Stimulated activated CD4-positive, alpha-beta T cell treated with anti-CD3 and anti-CD28 coated beads, Interleukin-2, amount 100 ng/mL, for 24 hours (primary cell): Measurements from ENCODE around the gene CKAP2.
"Not testable (repeated sequence)": the region's sequence is repeated elsewhere in the genome, so short reads cannot be mapped to it uniquely, and the experiment has no call there.

Source experiments
- DNase-seq, 2 donors: peaks; one replicate each; pipeline ENCODE4 v3.0.0-alpha.2; 2020

Gene CKAP2, protein sequence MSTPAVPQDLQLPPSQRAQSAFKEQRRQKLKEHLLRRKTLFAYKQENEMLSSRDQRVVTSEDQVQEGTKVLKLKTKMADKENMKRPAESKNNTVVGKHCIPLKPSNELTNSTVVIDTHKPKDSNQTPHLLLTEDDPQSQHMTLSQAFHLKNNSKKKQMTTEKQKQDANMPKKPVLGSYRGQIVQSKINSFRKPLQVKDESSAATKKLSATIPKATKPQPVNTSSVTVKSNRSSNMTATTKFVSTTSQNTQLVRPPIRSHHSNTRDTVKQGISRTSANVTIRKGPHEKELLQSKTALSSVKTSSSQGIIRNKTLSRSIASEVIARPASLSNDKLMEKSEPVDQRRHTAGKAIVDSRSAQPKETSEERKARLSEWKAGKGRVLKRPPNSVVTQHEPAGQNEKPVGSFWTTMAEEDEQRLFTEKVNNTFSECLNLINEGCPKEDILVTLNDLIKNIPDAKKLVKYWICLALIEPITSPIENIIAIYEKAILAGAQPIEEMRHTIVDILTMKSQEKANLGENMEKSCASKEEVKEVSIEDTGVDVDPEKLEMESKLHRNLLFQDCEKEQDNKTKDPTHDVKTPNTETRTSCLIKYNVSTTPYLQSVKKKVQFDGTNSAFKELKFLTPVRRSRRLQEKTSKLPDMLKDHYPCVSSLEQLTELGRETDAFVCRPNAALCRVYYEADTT

DNA sequence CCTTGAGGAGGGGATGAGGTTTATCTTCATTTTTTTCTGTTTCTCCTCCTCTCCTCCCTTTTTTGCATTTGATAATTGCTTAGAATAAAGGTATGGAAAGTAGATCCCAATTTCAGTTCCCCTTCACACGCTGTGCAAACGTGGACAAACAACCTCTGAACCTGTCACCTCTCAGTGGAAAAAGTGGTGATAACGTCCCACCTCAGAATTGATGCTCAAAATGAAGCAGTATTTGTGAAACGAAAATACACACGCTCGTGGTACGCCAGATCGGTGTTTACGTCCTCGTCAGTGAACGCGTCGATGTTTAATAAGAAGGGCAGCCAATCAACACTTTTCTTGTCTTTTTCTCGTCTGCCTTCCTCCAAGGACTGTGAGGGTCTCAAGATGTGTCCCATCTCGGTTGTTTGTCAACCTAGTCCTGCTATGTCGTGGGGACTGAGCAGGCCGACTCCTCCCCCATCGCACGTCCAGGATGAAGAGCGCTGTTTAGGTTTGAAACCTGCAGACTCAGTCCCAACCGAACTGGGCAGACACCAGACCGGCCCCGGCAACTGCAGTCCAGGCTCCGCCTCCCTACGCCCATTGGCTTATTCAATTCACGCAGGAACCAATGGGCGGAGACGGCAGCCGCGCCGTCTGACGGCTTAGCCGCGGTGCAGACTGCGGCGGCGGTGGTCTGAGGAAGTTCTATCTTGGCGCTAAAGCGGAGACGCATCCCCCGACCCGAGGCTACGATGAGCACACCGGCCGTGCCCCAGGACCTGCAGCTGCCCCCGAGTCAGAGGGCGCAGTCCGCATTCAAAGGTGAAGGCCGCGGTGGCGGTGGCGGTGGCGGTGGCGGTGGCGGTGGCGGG lies at the start of gene CKAP2:
CKAP2 (plus strand) TSS at position 659 of the 857 bp plus-strand sequence; CDS start at position 738, 79 bp downstream.
- peak; percentile 94 for DNase-seq

DNA sequence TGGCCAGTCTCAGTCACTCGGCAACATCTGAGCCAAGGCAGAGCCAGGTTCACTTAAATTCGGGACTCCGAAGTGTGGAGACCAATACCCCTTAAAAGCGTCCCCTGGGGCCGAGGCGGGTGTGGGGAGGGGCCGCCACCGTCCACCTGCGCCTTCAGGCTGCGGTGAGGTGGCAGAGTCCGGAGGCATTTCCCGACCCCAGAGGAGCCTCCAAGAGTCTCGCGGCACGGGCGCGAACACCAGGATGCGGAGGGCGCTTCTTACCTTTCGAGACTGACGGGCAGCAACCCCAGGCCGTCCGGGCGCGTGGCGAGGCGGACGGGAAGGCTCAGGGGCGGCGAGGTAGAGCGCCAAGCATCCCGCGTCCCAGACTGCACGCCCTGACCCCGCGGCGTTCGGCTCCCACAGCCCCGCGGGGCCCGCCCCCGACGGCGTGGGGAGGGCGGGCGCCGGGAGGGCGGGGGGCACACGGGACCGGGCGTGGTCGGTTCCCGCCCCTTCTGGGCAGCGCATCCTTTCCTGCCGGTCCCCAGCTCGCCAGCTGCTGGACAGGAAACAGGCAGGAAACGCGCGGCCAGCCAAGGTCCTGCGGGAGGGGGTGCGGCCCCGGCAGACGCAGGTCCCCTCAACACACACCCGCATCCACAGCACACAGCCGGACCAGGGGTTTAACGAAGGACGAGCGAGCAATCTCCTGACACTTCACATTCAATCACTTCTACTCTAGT lies 49.3 kb upstream of the CKAP2 start, which contains the start of gene THSD1:
THSD1 (minus strand) TSS at position 406 of the 728 bp plus-strand sequence. CDS start 3,572 bp downstream, outside the sequence.
- DNase-seq: peak in 1 of 2 donors; percentile 24

DNA sequence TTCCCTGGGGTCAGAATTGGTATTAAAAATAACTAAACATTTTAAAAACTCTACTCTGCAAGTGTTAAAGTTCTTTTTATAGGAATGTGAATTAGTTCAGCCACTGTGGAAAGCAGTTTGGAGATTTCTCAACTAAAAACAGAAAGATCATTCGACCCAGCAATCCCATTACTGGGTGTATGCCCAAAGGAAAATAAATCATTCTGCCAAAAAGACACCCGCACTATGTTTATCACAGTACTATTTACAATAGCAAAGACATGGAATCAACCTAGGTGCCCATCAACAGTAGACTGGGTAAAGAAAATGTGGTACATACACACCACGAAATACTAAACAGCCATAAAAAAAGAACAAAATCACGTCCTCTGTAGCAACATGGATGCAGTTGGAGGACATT lies 48.6 kb upstream of the CKAP2 start:
- DNase-seq: no peak

DNA sequence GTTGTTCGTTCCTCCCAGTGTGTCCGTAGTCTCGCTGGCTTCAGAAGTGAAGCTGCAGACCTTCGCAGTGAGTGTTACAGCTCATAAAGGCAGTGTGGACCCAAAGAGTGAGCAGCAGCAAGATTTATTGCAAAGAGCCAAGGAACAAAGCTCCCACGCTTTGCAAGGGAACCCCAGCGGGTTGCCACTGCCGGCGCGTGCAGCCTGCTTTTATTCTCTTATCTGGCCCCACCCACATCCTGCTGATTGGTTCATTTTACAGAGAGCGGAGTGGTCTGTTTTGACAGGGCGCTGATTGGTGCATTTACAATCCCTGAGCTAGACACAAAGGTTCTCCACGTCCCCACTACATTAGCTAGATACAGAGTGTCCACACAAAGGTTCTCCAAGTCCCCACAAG lies 47.8 kb upstream of the CKAP2 start:
- DNase-seq: not testable (repeated sequence)

DNA sequence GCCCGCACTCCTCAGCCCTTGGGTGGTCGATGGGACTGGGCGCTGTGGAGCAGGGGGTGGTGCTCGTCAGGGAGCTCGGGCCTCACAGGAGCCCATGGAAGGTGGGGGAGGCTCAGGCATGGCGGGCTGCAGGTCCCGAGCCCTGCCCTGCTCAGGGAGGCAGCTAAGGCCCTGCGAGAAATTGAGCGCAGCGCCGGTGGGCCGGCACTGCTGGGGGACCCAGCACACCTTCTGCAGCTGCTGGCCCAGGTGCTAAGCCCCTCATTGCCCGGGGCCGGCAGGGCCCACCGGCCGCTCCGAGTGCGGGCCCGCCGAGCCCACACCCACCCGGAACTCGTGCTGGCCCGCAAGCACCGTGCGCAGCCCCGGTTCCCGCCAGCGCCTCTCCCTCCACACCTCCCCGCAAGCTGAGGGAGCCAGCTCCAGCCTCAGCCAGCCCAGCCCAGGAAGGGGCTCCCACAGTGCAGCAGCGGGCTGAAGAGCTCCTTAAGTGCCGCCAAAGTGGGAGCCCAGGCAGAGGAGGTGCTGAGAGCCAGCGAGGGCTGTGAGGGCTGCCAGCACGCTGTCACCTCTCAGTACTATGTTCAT lies 47.1 kb upstream of the CKAP2 start:
- not testable (repeated sequence) for DNase-seq

DNA sequence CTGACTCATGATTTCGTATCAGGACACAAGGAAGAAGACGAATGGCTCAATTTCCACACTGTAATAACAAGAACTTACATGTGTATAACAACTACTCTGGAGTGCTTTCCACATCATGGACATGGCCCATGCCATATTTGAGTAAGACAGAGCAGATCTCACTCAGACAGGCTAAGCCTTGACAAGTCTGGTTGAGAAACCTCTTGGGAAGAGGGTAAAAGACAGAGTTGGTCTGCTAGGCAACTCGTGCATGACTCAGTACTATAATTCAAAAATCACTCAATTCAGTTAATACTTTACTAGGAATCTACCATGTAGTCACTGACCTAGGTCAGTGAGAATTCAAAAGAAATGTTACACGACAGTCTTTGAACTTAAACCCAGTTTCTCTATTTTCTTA lies 43.6 kb upstream of the CKAP2 start:
- DNase-seq: no peak

DNA sequence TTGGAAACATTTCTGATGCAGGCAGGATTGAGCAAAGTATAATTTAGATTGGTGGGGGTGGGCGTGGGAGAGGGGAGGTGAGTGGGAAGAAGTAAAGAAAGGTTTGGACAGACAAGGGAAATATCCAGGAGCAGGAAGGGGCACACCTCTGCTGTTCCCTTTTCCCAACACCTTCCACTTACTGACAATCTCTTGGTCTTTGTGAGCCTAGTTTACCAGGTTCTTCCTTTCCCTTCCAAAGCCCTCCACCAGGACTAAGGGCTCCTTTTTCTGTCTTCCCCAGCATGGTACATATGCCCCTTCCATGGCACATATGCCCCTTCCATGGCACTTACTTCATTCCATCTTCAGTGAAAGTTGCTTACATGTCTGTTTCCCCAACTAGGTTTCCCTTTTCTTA lies 43.1 kb upstream of the CKAP2 start:
- DNase-seq: no peak

DNA sequence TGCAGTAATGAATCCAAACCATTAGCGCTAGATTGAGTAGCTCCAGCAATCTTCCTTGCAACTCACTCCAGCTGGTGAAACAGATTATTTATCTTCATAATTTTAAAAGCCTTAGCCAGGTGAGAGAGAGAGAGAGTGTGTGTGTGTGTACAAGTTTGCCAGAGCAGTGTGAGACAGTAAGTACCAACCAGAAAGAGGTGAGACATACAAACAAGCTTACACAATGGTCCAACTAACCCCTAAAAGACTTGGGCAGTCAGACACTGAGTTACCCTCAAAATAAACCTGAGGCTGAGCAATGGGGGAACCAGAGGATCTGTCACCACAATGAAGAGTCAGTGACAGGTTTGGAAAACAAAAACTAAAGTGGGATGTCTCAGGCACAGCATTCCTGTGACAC lies 41.2 kb upstream of the CKAP2 start:
- DNase-seq: no peak

DNA sequence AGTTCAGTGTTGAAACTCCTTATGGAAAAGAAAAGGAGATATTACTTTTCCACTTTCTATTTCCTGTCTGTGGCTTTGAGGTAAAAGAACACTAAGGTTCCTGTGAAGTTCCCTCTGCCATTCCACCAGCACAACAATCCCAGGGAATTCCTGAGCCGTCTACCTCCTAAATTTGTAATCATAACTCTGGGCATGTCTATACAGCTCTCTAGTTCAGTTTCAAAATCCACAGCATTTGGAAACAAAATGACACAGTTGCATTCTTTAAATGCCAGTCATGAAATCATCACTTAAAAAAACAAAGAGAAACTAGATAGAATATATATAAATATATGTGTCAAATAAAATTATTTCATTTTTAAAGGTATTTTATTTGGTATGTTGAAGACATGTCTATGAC lies 40.3 kb upstream of the CKAP2 start:
- no peak for DNase-seq

DNA sequence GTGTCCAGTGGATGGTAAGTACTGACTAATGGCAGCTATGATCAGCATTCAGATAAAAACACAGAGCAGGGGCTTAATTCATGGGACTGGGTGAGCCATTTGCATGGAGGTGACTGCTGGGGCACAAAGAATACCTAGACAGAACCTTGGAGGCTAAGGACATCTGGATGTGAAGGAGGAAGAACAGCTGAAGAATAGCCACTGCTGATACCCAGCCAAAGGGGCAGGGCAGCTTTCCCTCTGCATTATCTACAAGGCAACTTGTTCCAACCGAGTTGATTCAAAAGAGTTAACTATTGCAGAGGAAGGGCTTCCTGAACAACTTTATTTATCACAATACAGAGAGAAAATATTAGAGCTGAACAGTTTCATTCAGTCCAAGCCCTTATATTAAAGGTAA lies 36.2 kb upstream of the CKAP2 start:
- no peak for DNase-seq

DNA sequence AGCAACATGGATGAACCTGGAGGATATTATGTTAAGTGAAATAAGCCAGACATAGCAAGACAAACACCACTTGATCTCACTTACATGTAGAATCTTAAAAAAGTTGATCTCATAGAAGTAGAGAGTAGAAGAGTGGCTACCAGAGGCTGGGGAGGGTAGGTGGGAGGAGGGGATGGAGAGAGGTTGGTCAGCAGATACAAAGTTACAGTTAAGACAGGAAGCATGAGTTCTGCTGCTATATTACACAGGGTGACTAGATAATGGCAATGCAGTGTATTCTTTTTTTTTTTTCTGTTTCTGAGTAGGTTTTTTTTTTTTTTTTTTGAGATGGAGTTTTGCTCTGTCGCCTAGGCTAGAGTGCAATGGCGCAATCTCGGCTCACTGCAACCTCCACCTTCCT lies 34.1 kb upstream of the CKAP2 start:
- no peak for DNase-seq

DNA sequence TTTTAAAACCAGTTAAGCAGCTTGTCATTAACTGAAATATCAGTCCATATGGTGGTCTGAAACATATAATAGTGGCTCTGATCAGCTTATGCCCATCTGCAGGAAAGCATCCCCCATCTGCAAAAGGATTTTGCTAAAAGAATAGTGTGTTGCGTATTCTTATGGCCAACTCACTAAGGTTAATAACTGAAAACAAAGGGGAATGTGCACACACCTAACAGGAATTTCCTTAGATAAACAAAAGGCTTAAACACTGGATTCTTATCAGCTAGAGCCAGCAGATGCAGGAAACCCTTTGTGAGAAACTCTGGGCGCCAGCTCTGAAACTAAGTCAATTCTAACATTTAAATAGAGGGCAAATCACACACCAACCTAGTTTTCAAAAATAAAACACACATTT lies 27.0 kb upstream of the CKAP2 start:
- DNase-seq: no peak

DNA sequence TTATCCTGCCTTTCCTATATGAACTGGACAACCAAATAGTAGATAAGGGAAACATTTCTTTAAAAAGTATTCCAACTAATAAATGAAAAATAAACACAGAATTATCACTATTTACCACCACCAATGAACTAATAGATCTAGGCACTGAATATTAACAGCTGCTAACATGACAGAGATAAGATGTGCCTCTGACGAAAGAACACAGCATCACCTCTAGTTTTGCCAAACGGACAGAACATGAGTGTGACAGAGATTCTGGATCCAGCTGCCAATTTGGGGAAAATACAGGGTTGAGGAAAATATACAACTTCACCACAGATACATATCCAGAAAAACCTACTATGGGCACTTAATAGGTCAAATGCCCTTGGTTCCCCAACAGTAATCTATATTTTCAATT lies 22.8 kb upstream of the CKAP2 start:
- DNase-seq: no peak

DNA sequence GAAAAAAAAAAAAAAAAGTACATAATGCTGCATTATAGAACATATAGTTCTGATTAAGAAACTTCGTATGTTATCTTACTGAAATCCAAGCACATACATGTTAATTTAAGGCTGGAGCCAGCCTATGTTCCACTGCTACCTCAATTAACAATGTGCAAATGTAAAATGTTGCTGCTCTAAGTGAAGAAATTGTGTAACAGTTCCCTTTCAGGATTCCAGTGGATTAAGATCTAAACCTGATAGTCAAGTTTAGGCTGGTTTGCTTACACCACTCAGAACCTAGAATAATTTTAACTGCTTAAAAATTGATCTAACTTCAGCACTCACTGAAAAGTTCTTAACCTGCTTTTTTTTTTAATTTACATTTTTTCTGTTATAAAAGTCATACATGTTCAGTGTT lies 9.0 kb upstream of the CKAP2 start:
- no peak for DNase-seq

DNA sequence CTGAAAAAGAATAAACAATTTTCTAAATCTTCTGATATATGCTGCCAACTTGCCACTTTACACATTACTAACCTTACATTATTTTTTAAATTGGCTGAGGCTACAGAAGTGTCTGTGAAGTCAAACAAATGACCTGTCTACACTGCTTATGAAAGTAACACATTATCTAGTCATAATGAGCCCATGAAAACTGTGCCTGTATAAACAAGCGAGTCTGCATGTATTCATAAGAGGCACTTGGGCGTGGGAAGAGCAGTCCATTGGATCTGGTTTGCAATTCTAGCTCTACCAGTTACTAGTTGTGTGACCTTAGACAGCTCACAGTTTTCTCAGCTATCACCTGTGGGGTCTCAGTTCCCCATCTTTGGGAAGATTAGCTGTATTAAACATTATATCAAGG lies 7.9 kb upstream of the CKAP2 start:
- no peak for DNase-seq

DNA sequence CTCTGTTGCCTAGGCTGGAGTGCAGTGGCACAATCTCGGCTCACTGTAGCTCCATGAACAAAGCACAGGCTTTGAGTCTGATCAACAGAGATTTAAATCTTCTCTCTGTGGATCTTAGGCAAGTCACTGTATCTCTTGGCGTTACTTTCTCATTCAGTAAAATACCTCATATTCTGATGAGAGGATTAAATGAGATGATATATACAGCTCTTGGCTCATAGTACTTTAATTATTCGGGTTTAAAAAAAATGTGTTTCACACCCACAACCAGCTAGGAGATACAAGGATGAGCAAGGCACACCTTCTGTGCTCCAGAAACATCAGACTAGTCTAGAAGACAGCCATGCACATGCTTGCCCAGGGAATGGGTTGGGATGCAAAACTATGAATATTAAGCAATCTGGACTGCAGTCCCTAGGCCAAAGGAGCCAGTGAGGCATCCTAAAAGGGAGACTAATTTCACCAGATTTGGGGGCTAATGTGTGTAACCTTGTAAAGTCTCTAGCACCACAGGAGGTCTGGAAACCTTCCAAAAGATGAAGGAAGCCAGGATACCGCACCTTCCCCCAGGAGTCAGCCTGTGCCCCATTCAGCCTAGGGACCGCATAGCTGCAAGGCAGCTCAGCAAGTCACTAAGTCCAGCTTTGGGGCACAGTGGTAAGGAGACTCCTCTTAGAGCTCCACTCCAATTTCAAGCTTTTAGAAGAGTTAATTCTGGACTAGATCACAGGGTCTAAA lies 7.3 kb upstream of the CKAP2 start:
- DNase-seq: no peak

DNA sequence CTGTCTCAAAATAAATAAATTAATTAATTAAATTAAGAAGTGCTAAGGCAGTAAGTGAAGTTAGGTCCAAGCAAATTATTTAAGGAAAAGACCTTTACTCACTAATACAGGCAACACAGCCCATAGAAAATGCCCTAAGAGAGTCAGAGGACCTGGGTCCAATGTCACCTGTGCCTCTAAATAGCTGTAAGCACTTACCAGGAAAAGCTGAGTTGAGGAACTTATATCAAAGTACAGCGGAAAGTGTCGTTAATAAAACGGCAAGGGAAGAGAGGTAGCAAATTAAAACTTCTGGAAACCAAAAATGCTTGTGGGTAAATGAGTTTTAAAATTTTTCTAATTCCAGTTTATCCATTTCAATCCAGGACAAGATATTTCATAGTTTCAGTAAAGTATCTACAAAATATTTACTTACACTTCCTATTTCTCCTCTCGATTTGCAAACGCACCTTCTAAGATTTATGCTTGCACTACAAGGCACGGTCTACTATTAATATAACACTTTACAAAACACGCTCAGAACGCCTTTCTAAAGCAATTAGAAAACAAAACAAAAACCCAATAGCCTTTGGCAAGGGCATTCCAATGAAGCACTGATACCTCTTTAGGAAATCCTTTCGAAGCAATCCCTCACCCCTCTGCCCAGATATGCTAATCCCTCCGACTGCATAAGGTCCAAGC lies 5.8 kb upstream of the CKAP2 start:
- no peak for DNase-seq

DNA sequence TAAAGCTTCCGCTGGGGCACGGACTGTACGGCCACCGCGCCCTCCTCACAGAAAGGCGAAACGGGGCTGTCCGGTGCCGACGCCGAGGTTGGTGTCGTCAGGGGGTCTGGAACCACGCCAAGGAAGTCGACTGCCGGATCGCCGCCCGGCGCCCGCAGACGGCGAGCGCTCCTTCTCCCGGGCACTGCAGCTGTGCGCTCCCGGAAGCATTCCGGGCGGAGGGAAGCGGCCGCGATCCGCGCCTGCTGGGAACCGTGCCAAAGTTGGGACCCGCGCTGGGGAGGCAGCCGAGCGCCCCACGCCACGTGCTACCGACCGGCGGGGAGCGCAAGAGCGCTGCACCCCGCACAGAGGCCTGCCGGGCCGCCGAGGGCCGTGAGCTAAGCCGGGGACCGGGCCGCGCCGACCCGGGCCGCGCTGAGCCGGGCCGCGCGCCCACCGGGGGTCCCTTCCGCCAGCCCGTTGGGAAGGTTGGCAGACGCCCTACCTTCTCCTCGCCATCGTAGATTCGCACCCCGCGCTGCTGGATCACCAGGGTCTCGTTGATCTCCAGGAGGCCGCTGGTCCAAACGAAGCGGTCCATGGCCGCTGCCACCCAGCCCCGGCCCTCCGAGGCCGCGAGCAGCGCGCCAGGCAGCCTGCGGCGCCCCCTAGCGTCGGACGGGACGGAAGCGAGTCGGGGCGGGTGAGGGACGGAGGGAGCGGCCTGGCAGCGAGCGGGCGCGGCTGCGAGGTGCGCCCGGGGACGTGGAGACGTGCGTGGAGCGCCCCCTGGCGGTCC lies 5.1 kb upstream of the CKAP2 start, which contains the start of gene VPS36:
VPS36 (minus strand) TSS at position 623 of the 781 bp plus-strand sequence; CDS start at position 583, 40 bp downstream.
- DNase-seq: peak; percentile 97

DNA sequence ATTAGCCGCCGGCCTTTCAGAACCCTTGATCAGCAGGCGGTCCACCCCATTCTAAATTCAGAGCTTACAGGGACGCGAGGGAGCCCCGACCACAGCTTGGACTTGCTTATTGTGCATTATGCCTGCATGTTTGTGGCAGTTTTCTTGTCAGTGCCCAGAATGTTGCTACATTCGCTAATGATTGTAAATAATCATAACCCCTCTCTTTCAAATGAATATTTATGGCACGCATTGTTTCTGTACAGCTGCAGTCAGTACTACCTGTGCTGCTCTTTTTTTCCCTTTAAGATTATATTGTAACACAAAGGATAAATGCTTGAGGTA lies 4.5 kb upstream of the CKAP2 start:
- no peak for DNase-seq
